Prostate gland (tissue), 1 donor: ENCODE measurements around the gene FADS2.

Experiments
- POLR2A ChIP-seq: fragments of 450-650 bp; IDR thresholded peaks from one replicate; pipeline ENCODE4 v1.6.1; 2016; ENCODE audit warnings: antibody characterized with exemption, mild to moderate bottlenecking
- POLR2AphosphoS5 ChIP-seq: sonication (generic); formaldehyde crosslinking; IDR thresholded peaks from one replicate; pipeline ENCODE4 v1.6.1; 2017; ENCODE audit warnings: antibody characterized with exemption

GRCh38 chr11:61851900-61852295, 23.8 kb downstream of the FADS2 start:
- TF ChIP-seq POLR2AphosphoS5 (no peak), POLR2A (no peak)
